Prostate gland (tissue), 2 donors: ENCODE data around the gene EIF2S2.

Experiments used
- CTCF ChIP-seq, 4 experiments: fragments of 200-600 bp in 2 of 4; fragments of 450-650 bp in 2 of 4; sonication (generic) in 2 of 4; IDR thresholded peaks; 1 replicate in 3 of 4; 2 replicates in 1 of 4; pipeline ENCODE4 v1.5.1; 2016 to 2019; ENCODE audit warnings: antibody characterized with exemption in 4 of 4, mild to moderate bottlenecking in 2 of 4, moderate library complexity in 2 of 4
- POLR2A ChIP-seq: fragments of 450-650 bp; IDR thresholded peaks from one replicate; pipeline ENCODE4 v1.6.1; 2016; ENCODE audit warnings: antibody characterized with exemption, mild to moderate bottlenecking
- POLR2AphosphoS5 ChIP-seq: sonication (generic); formaldehyde crosslinking; IDR thresholded peaks from one replicate; pipeline ENCODE4 v1.6.1; 2017; ENCODE audit warnings: antibody characterized with exemption

GRCh38 chr20:34062570-34063482, 49.2 kb downstream of the EIF2S2 start:
- TF ChIP-seq POLR2A = no peak
- TF ChIP-seq CTCF (IDR thresholded peaks at IDR 0.05) = no peak
- TF ChIP-seq POLR2AphosphoS5 = no peak
